ENCODE results near the gene TSPYL1. TPM values are rescaled to one million over a fixed set of nuclear protein-coding genes. Genes with fewer than 3 reads are reported as not detected.
A peak's percentile ranks its signal among the peaks of the same experiment; 100 is the strongest.
"Not testable (repeated sequence)": the region's sequence is repeated elsewhere in the genome, so short reads cannot be mapped to it uniquely, and the experiment has no call there.

Gene TSPYL1
- total RNA-seq, 1 donor from 2014 or later, result 56.8 TPM

- no peak for DNase-seq
Measured at GRCh38 chr6:116298273-116298672, 18.5 kb upstream of the TSPYL1 start.

- DNase-seq, result no peak
Measured at GRCh38 chr6:116292553-116292952, 12.8 kb upstream of the TSPYL1 start.

- DNase-seq, result no peak
Measured at GRCh38 chr6:116291701-116292396, 12.1 kb upstream of the TSPYL1 start.

GRCh38 chr6:116290799-116291198 lies 11.1 kb upstream of the TSPYL1 start:
- DNase-seq, result no peak

GRCh38 chr6:116289876-116290275 lies 10.1 kb upstream of the TSPYL1 start:
- DNase-seq, result no peak

- DNase-seq, result peak; percentile 19
Measured at GRCh38 chr6:116287689-116288282, 8.1 kb upstream of the TSPYL1 start.

- DNase-seq, result no peak
Measured at GRCh38 chr6:116286773-116287358, 7.1 kb upstream of the TSPYL1 start.

- DNase-seq, result not testable (repeated sequence)
Measured at GRCh38 chr6:116284984-116285383, 5.3 kb upstream of the TSPYL1 start.

- no peak for DNase-seq
Measured at GRCh38 chr6:116283191-116283590, 3.5 kb upstream of the TSPYL1 start.

GRCh38 chr6:116282698-116283097 lies 3.0 kb upstream of the TSPYL1 start:
- no peak for DNase-seq

- no peak for DNase-seq
Measured at GRCh38 chr6:116280933-116281316, 1.2 kb upstream of the TSPYL1 start.

GRCh38 chr6:116280161-116280932 lies 617 bp upstream of the TSPYL1 start:
- no peak for DNase-seq

GRCh38 chr6:116278854-116279231 lies 887 bp downstream of the TSPYL1 start:
- DNase-seq, result peak; percentile 59

GRCh38 chr6:116278481-116278829 lies 1.3 kb downstream of the TSPYL1 start:
- DNase-seq, result no peak

GRCh38 chr6:116277124-116277523 lies 2.6 kb downstream of the TSPYL1 start:
- DNase-seq, result no peak

GRCh38 chr6:116271149-116271708 lies 8.5 kb downstream of the TSPYL1 start:
- DNase-seq, result no peak

GRCh38 chr6:116268589-116269293 lies 11.0 kb downstream of the TSPYL1 start:
- DNase-seq, result peak; percentile 84

- DNase-seq, result no peak
Measured at GRCh38 chr6:116267836-116268588, 11.7 kb downstream of the TSPYL1 start.

- no peak for DNase-seq
Measured at GRCh38 chr6:116266803-116267202, 12.9 kb downstream of the TSPYL1 start.

- no peak for DNase-seq
Measured at GRCh38 chr6:116265041-116265829, 14.5 kb downstream of the TSPYL1 start.

GRCh38 chr6:116263353-116263752 lies 16.4 kb downstream of the TSPYL1 start:
- no peak for DNase-seq

All from skin of body (tissue), 2 donors.